HepG2 (cell line): ENCODE data around the gene PTGIR. TPM values are rescaled to one million over a fixed set of nuclear protein-coding genes. Genes with fewer than 3 reads are reported as not detected.

ENCODE experiments used
- CCAR2 ChIP-seq: fragments of 200-400 bp; formaldehyde crosslinking; optimal IDR thresholded peaks from 2 replicates; pipeline ENCODE3; 2018; ENCODE audit warnings: low read depth, mild to moderate bottlenecking, low read length, moderate library complexity
- CHCHD3 ChIP-seq: sonication (generic); formaldehyde crosslinking; IDR thresholded peaks from 2 replicates; pipeline ENCODE4 v1.8.0; 2022; ENCODE audit warnings: mild to moderate bottlenecking, missing genetic modification reagents, moderate library complexity
- FIP1L1 ChIP-seq: fragments of 200-400 bp; formaldehyde crosslinking; IDR thresholded peaks from 2 replicates; pipeline ENCODE4 v1.6.1; 2018; ENCODE audit warnings: low read depth, mild to moderate bottlenecking, low read length, moderate library complexity, borderline replicate concordance; ENCODE audit not compliant: insufficient read depth
- GABPB1 ChIP-seq: IDR thresholded peaks from 2 replicates; pipeline ENCODE4 v1.6.1; 2016; ENCODE audit warnings: mild to moderate bottlenecking, missing genetic modification reagents, moderate library complexity, missing compliant biosample characterization
- HNF4G ChIP-seq, 2 experiments: sonication (generic) in 1 of 2; formaldehyde crosslinking in 1 of 2; IDR thresholded peaks; 2 replicates each; pipeline versions ENCODE4 v1.4.0 to v1.6.1; 2011 to 2020; ENCODE audit warnings: borderline replicate concordance in 2 of 2, low read depth in 2 of 2, mild to moderate bottlenecking in 2 of 2, low read length in 1 of 2, missing genetic modification reagents in 1 of 2, moderate library complexity in 1 of 2
- NBN ChIP-seq: fragments of 450-650 bp; conservative IDR thresholded peaks from 2 replicates; pipeline ENCODE4 v1.6.1; 2017
- RARG ChIP-seq: sonication (generic); formaldehyde crosslinking; IDR thresholded peaks from 2 replicates; pipeline ENCODE4 v1.4.0; 2020; ENCODE audit warnings: low read depth, mild to moderate bottlenecking, missing genetic modification reagents
- RCOR2 ChIP-seq: IDR thresholded peaks from 2 replicates; pipeline ENCODE4 v1.6.1; 2016; ENCODE audit warnings: missing biosample characterization, missing genetic modification reagents
- ZKSCAN5 ChIP-seq: sonication (generic); formaldehyde crosslinking; IDR thresholded peaks from 2 replicates; pipeline ENCODE4 v1.5.1; 2020; ENCODE audit warnings: mild to moderate bottlenecking, missing genetic modification reagents
- ZNF251 ChIP-seq: sonication (generic); formaldehyde crosslinking; IDR thresholded peaks from 2 replicates; pipeline ENCODE4 v1.9.0; 2021; ENCODE audit warnings: mild to moderate bottlenecking, missing genetic modification reagents
- ZNF367 ChIP-seq: sonication (generic); formaldehyde crosslinking; IDR thresholded peaks from 2 replicates; pipeline ENCODE4 v1.4.0; 2020; ENCODE audit warnings: missing genetic modification reagents, borderline replicate concordance
- ZNF451 ChIP-seq: sonication (generic); formaldehyde crosslinking; IDR thresholded peaks from 2 replicates; pipeline ENCODE4 v1.5.0; 2020; ENCODE audit warnings: mild to moderate bottlenecking, missing genetic modification reagents
- ZNF460 ChIP-seq: sonication (generic); formaldehyde crosslinking; IDR thresholded peaks from 2 replicates; pipeline ENCODE4 v1.5.1; 2020; ENCODE audit warnings: missing genetic modification reagents, mild to moderate bottlenecking, borderline replicate concordance
- ZNF530 ChIP-seq: sonication (generic); formaldehyde crosslinking; IDR thresholded peaks from 2 replicates; pipeline ENCODE4 v1.5.0; 2020; ENCODE audit warnings: low read depth, mild to moderate bottlenecking, missing genetic modification reagents
- ZNF713 ChIP-seq: sonication (generic); formaldehyde crosslinking; IDR thresholded peaks from 2 replicates; pipeline ENCODE4 v1.4.0; 2020; ENCODE audit warnings: mild to moderate bottlenecking, missing genetic modification reagents
- ZNF773 ChIP-seq: sonication (generic); formaldehyde crosslinking; IDR thresholded peaks from 2 replicates; pipeline ENCODE4 v1.4.0; 2020; ENCODE audit warnings: missing genetic modification reagents, borderline replicate concordance
- ZSCAN31 ChIP-seq: sonication (generic); formaldehyde crosslinking; IDR thresholded peaks from 2 replicates; pipeline ENCODE4 v1.5.0; 2020; ENCODE audit warnings: low read depth, mild to moderate bottlenecking, missing genetic modification reagents
- polyA plus RNA-seq, 8 experiments: library from polyadenylated mRNA; depleted of rRNA in 3 of 8; stranded (reverse) in 7 of 8; unstranded in 1 of 8; fragments of >200 nt; fragmentation: Illumina TruSeq in 4 of 8; extraction: Trizol in 4 of 8; gene quantifications; 2 replicates each; pipeline versions ENCODE4 v1.2.1 to v1.2.3, GENCODE V29; 2011 to 2016; ENCODE audit warnings: low read depth in 4 of 8, missing spikeins in 1 of 8, mixed read lengths in 1 of 8; ENCODE audit not compliant: insufficient read depth in 1 of 8
- total RNA-seq, 5 experiments: library from RNA; depleted of rRNA; stranded (reverse); fragments of >200 nt; fragmentation: Illumina TruSeq; extraction: Trizol; gene quantifications; 2 replicates each; pipeline ENCODE4 v1.2.3, GENCODE V29; 2016; ENCODE audit warnings: low read depth in 1 of 5
- TF ChIP-seq, protein P1 (sequence below): IDR thresholded peaks from 2 replicates; pipeline ENCODE4 v1.6.1; 2016; ENCODE audit warnings: missing compliant biosample characterization, missing genetic modification reagents, borderline replicate concordance
- TF ChIP-seq, protein P2 (sequence below): sonication (generic); formaldehyde crosslinking; IDR thresholded peaks from 2 replicates; pipeline ENCODE4 v1.9.0; 2021; ENCODE audit warnings: missing genetic modification reagents, mild to moderate bottlenecking, borderline replicate concordance
- TF ChIP-seq, protein P3 (sequence below): sonication (generic); formaldehyde crosslinking; IDR thresholded peaks from 2 replicates; pipeline ENCODE4 v1.5.0; 2020; ENCODE audit warnings: mild to moderate bottlenecking, missing genetic modification reagents

Gene PTGIR
- total and polyA plus RNA-seq, 2 of the 13 experiments (the other 11 are each of a cell fraction or from before 2014, with no cell fraction given), result not detected

- TF ChIP-seq, protein P1, sequence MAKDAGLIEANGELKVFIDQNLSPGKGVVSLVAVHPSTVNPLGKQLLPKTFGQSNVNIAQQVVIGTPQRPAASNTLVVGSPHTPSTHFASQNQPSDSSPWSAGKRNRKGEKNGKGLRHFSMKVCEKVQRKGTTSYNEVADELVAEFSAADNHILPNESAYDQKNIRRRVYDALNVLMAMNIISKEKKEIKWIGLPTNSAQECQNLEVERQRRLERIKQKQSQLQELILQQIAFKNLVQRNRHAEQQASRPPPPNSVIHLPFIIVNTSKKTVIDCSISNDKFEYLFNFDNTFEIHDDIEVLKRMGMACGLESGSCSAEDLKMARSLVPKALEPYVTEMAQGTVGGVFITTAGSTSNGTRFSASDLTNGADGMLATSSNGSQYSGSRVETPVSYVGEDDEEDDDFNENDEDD (CRISPR knock-in tag), result peak; percentile 71; the same call in 1 of the 2 replicates
- TF ChIP-seq FIP1L1, result no peak
- TF ChIP-seq CHCHD3 (CRISPR knock-in tag), result no peak
- no peak for TF ChIP-seq NBN
- peak; percentile 66; the same call in 1 of the 2 replicates for TF ChIP-seq RCOR2 (CRISPR knock-in tag)
- no peak for TF ChIP-seq ZNF460 (CRISPR knock-in tag)
- TF ChIP-seq CCAR2, result peak; percentile 88
- no peak for TF ChIP-seq RARG
- no peak for TF ChIP-seq ZNF530 (CRISPR knock-in tag)
- TF ChIP-seq ZNF713 (CRISPR knock-in tag), result no peak
- TF ChIP-seq ZNF367, result 0 out of 2 replicates have a peak, but pooled peaks have one; percentile 27
- TF ChIP-seq ZSCAN31, result peak; percentile 46; the same call in 1 of the 2 replicates
- peak; percentile 87 for TF ChIP-seq GABPB1
- TF ChIP-seq, protein P2, sequence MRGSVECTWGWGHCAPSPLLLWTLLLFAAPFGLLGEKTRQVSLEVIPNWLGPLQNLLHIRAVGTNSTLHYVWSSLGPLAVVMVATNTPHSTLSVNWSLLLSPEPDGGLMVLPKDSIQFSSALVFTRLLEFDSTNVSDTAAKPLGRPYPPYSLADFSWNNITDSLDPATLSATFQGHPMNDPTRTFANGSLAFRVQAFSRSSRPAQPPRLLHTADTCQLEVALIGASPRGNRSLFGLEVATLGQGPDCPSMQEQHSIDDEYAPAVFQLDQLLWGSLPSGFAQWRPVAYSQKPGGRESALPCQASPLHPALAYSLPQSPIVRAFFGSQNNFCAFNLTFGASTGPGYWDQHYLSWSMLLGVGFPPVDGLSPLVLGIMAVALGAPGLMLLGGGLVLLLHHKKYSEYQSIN (CRISPR knock-in tag), result no peak
- TF ChIP-seq, protein P3, sequence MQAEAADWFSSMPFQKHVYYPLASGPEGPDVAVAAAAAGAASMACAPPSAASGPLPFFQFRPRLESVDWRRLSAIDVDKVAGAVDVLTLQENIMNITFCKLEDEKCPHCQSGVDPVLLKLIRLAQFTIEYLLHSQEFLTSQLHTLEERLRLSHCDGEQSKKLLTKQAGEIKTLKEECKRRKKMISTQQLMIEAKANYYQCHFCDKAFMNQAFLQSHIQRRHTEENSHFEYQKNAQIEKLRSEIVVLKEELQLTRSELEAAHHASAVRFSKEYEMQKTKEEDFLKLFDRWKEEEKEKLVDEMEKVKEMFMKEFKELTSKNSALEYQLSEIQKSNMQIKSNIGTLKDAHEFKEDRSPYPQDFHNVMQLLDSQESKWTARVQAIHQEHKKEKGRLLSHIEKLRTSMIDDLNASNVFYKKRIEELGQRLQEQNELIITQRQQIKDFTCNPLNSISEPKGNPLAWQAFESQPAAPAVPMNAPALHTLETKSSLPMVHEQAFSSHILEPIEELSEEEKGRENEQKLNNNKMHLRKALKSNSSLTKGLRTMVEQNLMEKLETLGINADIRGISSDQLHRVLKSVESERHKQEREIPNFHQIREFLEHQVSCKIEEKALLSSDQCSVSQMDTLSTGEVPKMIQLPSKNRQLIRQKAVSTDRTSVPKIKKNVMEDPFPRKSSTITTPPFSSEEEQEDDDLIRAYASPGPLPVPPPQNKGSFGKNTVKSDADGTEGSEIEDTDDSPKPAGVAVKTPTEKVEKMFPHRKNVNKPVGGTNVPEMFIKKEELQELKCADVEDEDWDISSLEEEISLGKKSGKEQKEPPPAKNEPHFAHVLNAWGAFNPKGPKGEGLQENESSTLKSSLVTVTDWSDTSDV, result no peak; the same call in 1 of the 2 replicates
- TF ChIP-seq ZKSCAN5 (CRISPR knock-in tag), result no peak
- TF ChIP-seq ZNF451 (CRISPR knock-in tag), result peak; percentile 54; the same call in 1 of the 2 replicates
- no peak for TF ChIP-seq ZNF251 (CRISPR knock-in tag)
- no peak for TF ChIP-seq HNF4G (IDR thresholded peaks at IDR 0.05; ENCODE audit: borderline replicate concordance, low read depth, low read length)
- no peak for TF ChIP-seq HNF4G (CRISPR knock-in tag; IDR thresholded peaks at IDR 0.05; ENCODE audit: borderline replicate concordance, low read depth)
- TF ChIP-seq ZNF773 (CRISPR knock-in tag), result no peak
Observed at GRCh38 chr19:46600384-46601317, 24.2 kb downstream of the PTGIR start (continued).
